H1 (cell line): ENCODE measurements around the gene LTO1. TPM values are rescaled to one million over a fixed set of nuclear protein-coding genes. Genes with fewer than 3 reads are reported as not detected.
A peak's percentile ranks its signal among the peaks of the same experiment; 100 is the strongest.

Experiments used
- CTCF ChIA-PET: fragments of 300-600 bp; sonication (Branson Sonifier 250); formaldehyde crosslinking; loops from one replicate; lab custom pipeline; 2021; ENCODE audit not compliant: partially characterized antibody; lab: Charles Lee
- POLR2A ChIA-PET: fragments of 300-600 bp; sonication (Branson Sonifier 250); formaldehyde crosslinking; loops from one replicate; lab custom pipeline; 2021; ENCODE audit warnings: inconsistent platforms; ENCODE audit not compliant: partially characterized antibody; lab: Charles Lee
- DNase-seq, 2 experiments: peaks; one replicate each; pipeline versions ENCODE4 v3.0.0 to v3.0.0-alpha.2; 2010 to 2022; ENCODE audit warnings: low spot score in 2 of 2, low read depth in 1 of 2, mixed read lengths in 1 of 2
- FAIRE-seq: peaks from 2 replicates; lab custom pipeline; 2011; peaks lifted over from hg19 to GRCh38; lab: Jason Lieb, UNC
- H2AFZ ChIP-seq: 2 replicates; pipeline ENCODE4 v1.8.1; 2012; ENCODE audit warnings: low read length, inconsistent platforms
- H2AK5ac ChIP-seq: 2 replicates; pipeline ENCODE4 v1.6.1; 2013; ENCODE audit warnings: low read depth, low read length
- H2BK120ac ChIP-seq: replicated peaks from 2 replicates; pipeline ENCODE3; 2013; ENCODE audit warnings: low read depth, low read length, inconsistent platforms
- H2BK12ac ChIP-seq: 2 replicates; pipeline ENCODE4 v1.6.1; 2013; ENCODE audit warnings: low read depth, low read length
- H2BK15ac ChIP-seq: 2 replicates; pipeline ENCODE4 v1.6.1; 2013; ENCODE audit warnings: low read length
- H2BK20ac ChIP-seq: 2 replicates; pipeline ENCODE4 v1.6.1; 2013; ENCODE audit warnings: low read length
- H2BK5ac ChIP-seq: 2 replicates; pipeline ENCODE4 v1.6.1; 2013; ENCODE audit warnings: low read depth, low read length
- H3K14ac ChIP-seq: 2 replicates; pipeline ENCODE4 v1.6.1; 2013; ENCODE audit warnings: inconsistent platforms; ENCODE audit not compliant: insufficient read length
- H3K18ac ChIP-seq: 2 replicates; pipeline ENCODE4 v1.6.1; 2013; ENCODE audit warnings: low read length; ENCODE audit errors: extremely low read depth
- H3K23ac ChIP-seq: 2 replicates; pipeline ENCODE4 v1.6.1; 2013; ENCODE audit warnings: inconsistent platforms; ENCODE audit not compliant: insufficient read length
- H3K23me2 ChIP-seq: 2 replicates; pipeline ENCODE4 v1.6.1; 2013; ENCODE audit warnings: low read depth, low read length
- H3K27ac ChIP-seq: 2 replicates; pipeline ENCODE4 v1.6.1; 2011; ENCODE audit warnings: low read depth, low read length, inconsistent platforms
- H3K27me3 ChIP-seq, 4 experiments: replicated peaks in 1 of 4; 1 replicate in 1 of 4; 2 replicates in 3 of 4; pipeline versions ENCODE4 v1.6.1 to v1.8.1; 2011 to 2013; ENCODE audit warnings: low read length in 3 of 4, mild to moderate bottlenecking in 3 of 4, inconsistent platforms in 2 of 4, mixed read lengths in 2 of 4, moderate library complexity in 1 of 4; ENCODE audit not compliant: control insufficient read depth in 3 of 4, insufficient read depth in 3 of 4; ENCODE audit errors: extremely low read depth in 1 of 4
- H3K36me3 ChIP-seq, 4 experiments: 2 replicates each; pipeline versions ENCODE4 v1.6.1 to v1.8.1; 2011 to 2013; ENCODE audit warnings: mild to moderate bottlenecking in 4 of 4, low read length in 3 of 4, moderate library complexity in 2 of 4, control low read depth in 1 of 4, inconsistent platforms in 1 of 4; ENCODE audit not compliant: insufficient read depth in 4 of 4, control insufficient read depth in 2 of 4
- H3K4ac ChIP-seq: replicated peaks from 2 replicates; pipeline ENCODE3; 2013; ENCODE audit warnings: low read length, low read depth, mixed read lengths, inconsistent platforms; ENCODE audit not compliant: insufficient read length
- H3K4me1 ChIP-seq, 4 experiments: replicated peaks in 1 of 4; 1 replicate in 1 of 4; 2 replicates in 3 of 4; pipeline versions ENCODE4 v1.6.1 to v1.8.1; 2011 to 2013; ENCODE audit warnings: low read length in 3 of 4, inconsistent platforms in 2 of 4, mixed read lengths in 1 of 4; ENCODE audit not compliant: insufficient read depth in 4 of 4, control insufficient read depth in 3 of 4
- H3K4me2 ChIP-seq, 2 experiments: 2 replicates each; pipeline versions ENCODE4 v1.6.1 to v1.8.1; 2011 to 2013; ENCODE audit warnings: low read depth in 2 of 2, low read length in 2 of 2, control low read depth in 1 of 2, inconsistent platforms in 1 of 2, mild to moderate bottlenecking in 1 of 2; ENCODE audit not compliant: insufficient read depth in 1 of 2
- H3K4me3 ChIP-seq, 4 experiments: fragments of 200-600, 300-600 bp in 1 of 4; sonication (generic), shearing (Covaris generic), sonication (Bioruptor Twin) in 1 of 4; 2 replicates each; pipeline versions ENCODE4 v1.5.1 to v1.8.1; 2011 to 2016; ENCODE audit warnings: low read length in 4 of 4, low read depth in 3 of 4, control low read depth in 2 of 4, inconsistent platforms in 2 of 4, mild to moderate bottlenecking in 2 of 4, mixed read lengths in 1 of 4, moderate library complexity in 1 of 4; ENCODE audit not compliant: insufficient read depth in 2 of 4; ENCODE audit errors: extremely low read depth in 1 of 4
- H3K56ac ChIP-seq: replicated peaks from 2 replicates; pipeline ENCODE3; 2013; ENCODE audit warnings: low read depth, mild to moderate bottlenecking, mixed read lengths, low read length, inconsistent platforms; ENCODE audit not compliant: insufficient read length
- H3K79me1 ChIP-seq: 2 replicates; pipeline ENCODE4 v1.6.1; 2013; ENCODE audit warnings: low read depth, low read length, control low read depth
- H3K79me2 ChIP-seq, 2 experiments: 2 replicates each; pipeline versions ENCODE4 v1.6.1 to v1.8.1; 2012 to 2013; ENCODE audit warnings: low read length in 2 of 2, mild to moderate bottlenecking in 2 of 2, inconsistent platforms in 1 of 2; ENCODE audit not compliant: insufficient read depth in 2 of 2, control insufficient read depth in 1 of 2
- H3K9ac ChIP-seq, 4 experiments: replicated peaks in 1 of 4; 1 replicate in 1 of 4; 2 replicates in 3 of 4; pipeline versions ENCODE4 v1.6.1 to v1.8.1; 2011 to 2013; ENCODE audit warnings: low read depth in 3 of 4, low read length in 3 of 4, control low read depth in 2 of 4, mild to moderate bottlenecking in 2 of 4, moderate library complexity in 2 of 4, inconsistent platforms in 1 of 4; ENCODE audit errors: extremely low read depth in 1 of 4
- H3K9me3 ChIP-seq, 2 experiments: 2 replicates each; pipeline versions ENCODE4 v1.6.1 to v1.8.1; 2012 to 2013; ENCODE audit warnings: mild to moderate bottlenecking in 2 of 2, moderate library complexity in 2 of 2, control low read depth in 1 of 2, inconsistent platforms in 1 of 2, low read depth in 1 of 2, low read length in 1 of 2, mixed read lengths in 1 of 2; ENCODE audit not compliant: insufficient read depth in 2 of 2
- H4K20me1 ChIP-seq, 2 experiments: replicated peaks in 1 of 2; 2 replicates each; pipeline versions ENCODE3 to v1.8.1; 2011 to 2013; ENCODE audit warnings: inconsistent platforms in 2 of 2, low read length in 2 of 2, mild to moderate bottlenecking in 1 of 2; ENCODE audit not compliant: insufficient read depth in 2 of 2, control insufficient read depth in 1 of 2
- H4K5ac ChIP-seq: 2 replicates; pipeline ENCODE4 v1.6.1; 2013; ENCODE audit warnings: low read length, low read depth, mixed read lengths, inconsistent platforms; ENCODE audit not compliant: insufficient read length
- H4K8ac ChIP-seq: 2 replicates; pipeline ENCODE4 v1.8.0; 2013; ENCODE audit warnings: mild to moderate bottlenecking, moderate library complexity, low read length, inconsistent platforms; ENCODE audit not compliant: insufficient read depth; ENCODE audit errors: extremely low read depth
- H4K91ac ChIP-seq: replicated peaks from 2 replicates; pipeline ENCODE3; 2013; ENCODE audit warnings: low read length, mixed read lengths, inconsistent platforms; ENCODE audit not compliant: insufficient read length
- BRCA1 ChIP-seq: IDR thresholded peaks from 2 replicates; pipeline ENCODE4 v1.6.1; 2012; ENCODE audit warnings: low read depth, low read length, improper control_type of control experiment
- CTCF ChIP-seq, 3 experiments: IDR thresholded peaks; 1 replicate in 2 of 3; 2 replicates in 1 of 3; pipeline versions ENCODE4 v1.5.1 to v1.6.1; 2011; ENCODE audit warnings: low read length in 3 of 3, mild to moderate bottlenecking in 3 of 3, inconsistent platforms in 2 of 3, low read depth in 1 of 3, moderate library complexity in 1 of 3; ENCODE audit not compliant: insufficient read depth in 1 of 3; ENCODE audit errors: control extremely low read depth in 1 of 3
- E2F6 ChIP-seq: IDR thresholded peaks from 2 replicates; pipeline ENCODE4 v1.6.1; 2012; ENCODE audit warnings: inconsistent platforms
- EGR1 ChIP-seq: IDR thresholded peaks from 2 replicates; pipeline ENCODE4 v1.6.1; 2011; ENCODE audit warnings: low read depth, low read length, borderline replicate concordance
- GTF2F1 ChIP-seq: IDR thresholded peaks from 2 replicates; pipeline ENCODE4 v1.6.1; 2012; ENCODE audit warnings: low read depth, low read length, improper control_type of control experiment, borderline replicate concordance
- POU5F1 ChIP-seq: IDR thresholded peaks from 2 replicates; pipeline ENCODE4 v1.6.1; 2011; ENCODE audit warnings: low read depth, mild to moderate bottlenecking, low read length, moderate library complexity
- RAD21 ChIP-seq, 2 experiments: IDR thresholded peaks in 1 of 2; conservative IDR thresholded peaks in 1 of 2; 2 replicates each; pipeline ENCODE4 v1.6.1; 2011; ENCODE audit warnings: low read depth in 2 of 2, low read length in 2 of 2, improper control_type of control experiment in 1 of 2, inconsistent platforms in 1 of 2, mild to moderate bottlenecking in 1 of 2, moderate library complexity in 1 of 2
- RBBP5 ChIP-seq: IDR thresholded peaks from 2 replicates; pipeline ENCODE4 v1.7.1; 2012; ENCODE audit warnings: low read depth, mild to moderate bottlenecking, inconsistent platforms, low read length, moderate library complexity, borderline replicate concordance
- WGBS, 2 experiments: shearing (Covaris generic) in 1 of 2; methylation state at CpG; one replicate each; pipeline versions ENCODE4 v1.1.6 to v1.1.7; 2013 to 2015; ENCODE audit warnings: low lambda C conversion rate in 2 of 2, mixed read lengths in 2 of 2, inconsistent platforms in 1 of 2, low coverage in 1 of 2, missing lambda C conversion rate in 1 of 2; ENCODE audit not compliant: insufficient replicate concordance in 2 of 2, insufficient coverage in 1 of 2, insufficient read length in 1 of 2; ENCODE audit errors: extremely low coverage in 1 of 2, missing lambda C conversion rate in 1 of 2; 5-methylcytosine and 5-hydroxymethylcytosine counted together
- polyA plus RNA-seq, 7 experiments: library from polyadenylated mRNA; depleted of rRNA in 3 of 7; stranded (reverse) in 5 of 7; unstranded in 2 of 7; fragments of >200 nt in 5 of 7; fragments of 200-250 nt in 2 of 7; gene quantifications; 1 replicate in 5 of 7; 2 replicates in 1 of 7; 4 replicates in 1 of 7; pipeline versions ENCODE4 v1.2.1 to v1.2.3, GENCODE V29; 2011 to 2013; ENCODE audit warnings: missing spikeins in 2 of 7, mixed read lengths in 2 of 7
- total RNA-seq: library from RNA; stranded (reverse); fragmentation: NEBNext Ultra II Directional; extraction: Animal tissue kit (Norgen Biotek cat#: 25700); gene quantifications from 2 replicates; pipeline ENCODE4 v1.2.1, GENCODE V29; 2021

Gene LTO1
- total and polyA plus RNA-seq, 2 of the 8 experiments (the other 6 are each of a cell fraction or from before 2014, with no cell fraction given): 15.4 to 21.3 TPM

- Histone ChIP-seq H2BK12ac (peak overlapping the region; percentile 84; the same call in 1 of the 2 replicates), H3K9me3 (no peaks in the 10 kb centered on the region), H3K14ac (no peak overlapping the region), H2BK5ac (no peak overlapping the region), H3K79me1 (no peaks in the 10 kb centered on the region), H2BK120ac (no peak overlapping the region), H2BK15ac (peak overlapping the region; percentile 81; the same call in 1 of the 2 replicates), H3K4me3 (no peak overlapping the region), H4K91ac (no peak overlapping the region), H2AFZ (no peak overlapping the region), H3K18ac (peak overlapping the region; percentile 48), H4K5ac (no peak overlapping the region), H2AK5ac (no peak overlapping the region), H3K9ac (no peak overlapping the region), H3K4me1 (peaks cover 5 to 32% (median 18%) of the 10 kb centered on the region in 4 experiments), H2BK20ac (no peak overlapping the region), H3K79me2 (no peaks in the 10 kb centered on the region), H3K56ac (no peak overlapping the region), H3K4ac (peak overlapping the region; percentile 14), H4K8ac (no peak overlapping the region), H3K27ac (no peak overlapping the region), H3K27me3 (peaks cover 0 to 21% (median 14%) of the 10 kb centered on the region in 4 experiments; a peak in 5 of 7 replicates), H3K23ac (no peak overlapping the region), H4K20me1 (no peaks in the 10 kb centered on the region), H3K4me2 (no peak overlapping the region), H3K36me3 (no peaks in the 10 kb centered on the region), H3K23me2 (peaks cover under 1% of the 10 kb centered on the region; the same call in 1 of the 2 replicates)
- DNase-seq (no peak), FAIRE-seq (no peak)
- CTCF ChIA-PET: interaction anchor here (0.7 to 3.0 kb wide), 27 partner anchors 9 to 494 kb away, joined by 3 to 12 read pairs (median 4); partner anchors contain the start of gene FGF4
- 69% methylated on average over 15 of the region's 15 CpGs; no CpG with 5 or more reads in 1 of the 2 experiments for WGBS, 2 experiments
- TF ChIP-seq CTCF (IDR thresholded peaks at IDR 0.05; ENCODE audit: control extremely low read depth in 1 of 3, insufficient read depth in 1 of 3, low read depth in 1 of 3, low read length in 3 of 3) (peak in 2 of 3 experiments; percentile 36 to 39; a peak in 3 of 4 replicates), E2F6 (0 out of 2 replicates have a peak, but pooled peaks have one; percentile 8), BRCA1 (no peak), RAD21 (IDR thresholded peaks at IDR 0.05 in 1 of 2, conservative IDR thresholded peaks at IDR 0.05 in 1 of 2; ENCODE audit: low read depth in 2 of 2, low read length in 2 of 2) (peak; percentile 19 to 50; a peak in 3 of 4 replicates), EGR1 (no peak), RBBP5 (no peak), GTF2F1 (no peak), POU5F1 (no peak)
- POLR2A ChIA-PET: interaction anchor here (0.6 to 3.5 kb wide), 7 partner anchors 8 to 1199 kb away, joined by 3 to 23 read pairs (median 5); no protein-coding TSS in a partner anchor
Measured at GRCh38 chr11:69708736-69709401, 33.7 kb upstream of the LTO1 start.
